ENCODE measurements around the gene MERTK. TPM values are rescaled to one million over a fixed set of nuclear protein-coding genes. Genes with fewer than 3 reads are reported as not detected.
"Not testable (repeated sequence)": the region's sequence is repeated elsewhere in the genome, so short reads cannot be mapped to it uniquely, and the experiment has no call there.

MERTK gene
- total and polyA plus RNA-seq, 2 donors from 2014 or later = 9.2 to 32.2 TPM

DNA sequence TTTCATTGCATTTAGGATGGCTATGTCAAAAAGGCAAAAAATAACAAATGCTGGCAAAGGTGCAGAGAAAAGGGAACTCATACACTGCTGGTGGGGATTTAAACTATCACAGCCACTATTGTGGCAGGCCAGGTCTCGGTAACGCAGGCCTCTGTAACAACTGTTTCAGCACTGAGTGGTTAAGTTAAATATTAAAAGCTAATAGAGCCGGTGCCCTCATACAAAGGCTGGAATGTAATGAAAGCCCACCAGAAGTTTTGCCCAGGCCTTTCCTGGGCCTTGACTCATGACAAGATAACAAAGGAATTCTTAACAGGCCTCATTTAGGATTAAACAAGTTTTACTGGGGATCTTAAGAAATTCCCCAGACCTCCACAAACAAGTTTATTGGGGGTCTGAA lies 10.7 kb downstream of the MERTK start:
- no peaks in the 10 kb centered on the region for H3K27me3 ChIP-seq (ENCODE audit: control insufficient read depth, insufficient read depth, low read length)
- DNase-seq (peak in 3 of 5 donors; percentile 31 to 57 (median 47)), FAIRE-seq (no peak)
- no peaks in the 10 kb centered on the region for H3K9me3 ChIP-seq (ENCODE audit: control insufficient read depth in 2 of 3, insufficient read depth in 1 of 3, low read length in 3 of 3)
- intact Hi-C loops (cut with DNase I) = no loop called here
- TF ChIP-seq, protein P1, sequence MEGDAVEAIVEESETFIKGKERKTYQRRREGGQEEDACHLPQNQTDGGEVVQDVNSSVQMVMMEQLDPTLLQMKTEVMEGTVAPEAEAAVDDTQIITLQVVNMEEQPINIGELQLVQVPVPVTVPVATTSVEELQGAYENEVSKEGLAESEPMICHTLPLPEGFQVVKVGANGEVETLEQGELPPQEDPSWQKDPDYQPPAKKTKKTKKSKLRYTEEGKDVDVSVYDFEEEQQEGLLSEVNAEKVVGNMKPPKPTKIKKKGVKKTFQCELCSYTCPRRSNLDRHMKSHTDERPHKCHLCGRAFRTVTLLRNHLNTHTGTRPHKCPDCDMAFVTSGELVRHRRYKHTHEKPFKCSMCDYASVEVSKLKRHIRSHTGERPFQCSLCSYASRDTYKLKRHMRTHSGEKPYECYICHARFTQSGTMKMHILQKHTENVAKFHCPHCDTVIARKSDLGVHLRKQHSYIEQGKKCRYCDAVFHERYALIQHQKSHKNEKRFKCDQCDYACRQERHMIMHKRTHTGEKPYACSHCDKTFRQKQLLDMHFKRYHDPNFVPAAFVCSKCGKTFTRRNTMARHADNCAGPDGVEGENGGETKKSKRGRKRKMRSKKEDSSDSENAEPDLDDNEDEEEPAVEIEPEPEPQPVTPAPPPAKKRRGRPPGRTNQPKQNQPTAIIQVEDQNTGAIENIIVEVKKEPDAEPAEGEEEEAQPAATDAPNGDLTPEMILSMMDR (IDR thresholded peaks at IDR 0.05; ENCODE audit: borderline replicate concordance, extremely low read depth, insufficient read depth) = no peak
- H3K27ac ChIP-seq (ENCODE audit: low read depth in 2 of 2, low read length in 2 of 2) = peak overlapping the region in 1 of 2 donors; percentile 11
- peaks cover 17 to 49% (median 36%) of the 10 kb centered on the region in 3 donors for H3K4me1 ChIP-seq (ENCODE audit: control insufficient read depth in 2 of 3, insufficient read depth in 2 of 3, low read depth in 1 of 3, low read length in 3 of 3)
- H3K36me3 ChIP-seq (ENCODE audit: control insufficient read depth in 2 of 3, insufficient read depth in 3 of 3, low read length in 3 of 3) = no peaks in the 10 kb centered on the region
- no peak overlapping the region for H3K4me3 ChIP-seq (ENCODE audit: low read length in 3 of 3)
- H3K9ac ChIP-seq (ENCODE audit: low read length in 3 of 3) = no peak overlapping the region

DNA sequence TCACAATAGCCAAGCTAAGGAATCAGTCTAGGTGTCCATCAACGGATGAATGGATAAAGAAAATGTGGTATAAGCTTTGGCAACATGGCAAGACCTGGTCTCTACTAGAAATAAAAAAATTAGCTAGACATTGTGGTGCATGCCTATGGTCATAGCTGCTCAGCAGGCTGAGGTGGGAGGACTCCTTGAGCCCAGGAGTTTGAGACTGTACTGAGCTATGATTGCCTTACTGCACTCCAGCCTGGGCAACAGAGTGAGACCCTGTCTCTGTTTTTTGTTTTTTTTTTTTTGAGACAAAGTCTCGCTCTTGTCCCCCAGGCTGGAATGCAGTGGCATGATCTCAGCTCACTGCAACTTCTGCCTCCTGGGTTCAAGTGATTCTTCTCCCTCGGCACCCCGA lies 11.6 kb downstream of the MERTK start:
- Histone ChIP-seq H3K4me1 (ENCODE audit: control insufficient read depth in 2 of 3, insufficient read depth in 2 of 3, low read depth in 1 of 3, low read length in 3 of 3) (peaks cover 17 to 43% (median 31%) of the 10 kb centered on the region in 3 donors), H3K27ac (ENCODE audit: low read depth in 2 of 2, low read length in 2 of 2) (peak overlapping the region in 1 of 2 donors; percentile 9)
- H3K4me3 ChIP-seq (ENCODE audit: low read length in 3 of 3); FAIRE-seq; intact Hi-C loops (cut with DNase I); DNase-seq; H3K9ac ChIP-seq (ENCODE audit: low read length in 3 of 3); H3K9me3 ChIP-seq (ENCODE audit: control insufficient read depth in 2 of 3, insufficient read depth in 1 of 3, low read length in 3 of 3); H3K36me3 ChIP-seq (ENCODE audit: control insufficient read depth in 2 of 3, insufficient read depth in 3 of 3, low read length in 3 of 3); H3K27me3 ChIP-seq (ENCODE audit: control insufficient read depth, insufficient read depth, low read length): not testable (repeated sequence)

DNA sequence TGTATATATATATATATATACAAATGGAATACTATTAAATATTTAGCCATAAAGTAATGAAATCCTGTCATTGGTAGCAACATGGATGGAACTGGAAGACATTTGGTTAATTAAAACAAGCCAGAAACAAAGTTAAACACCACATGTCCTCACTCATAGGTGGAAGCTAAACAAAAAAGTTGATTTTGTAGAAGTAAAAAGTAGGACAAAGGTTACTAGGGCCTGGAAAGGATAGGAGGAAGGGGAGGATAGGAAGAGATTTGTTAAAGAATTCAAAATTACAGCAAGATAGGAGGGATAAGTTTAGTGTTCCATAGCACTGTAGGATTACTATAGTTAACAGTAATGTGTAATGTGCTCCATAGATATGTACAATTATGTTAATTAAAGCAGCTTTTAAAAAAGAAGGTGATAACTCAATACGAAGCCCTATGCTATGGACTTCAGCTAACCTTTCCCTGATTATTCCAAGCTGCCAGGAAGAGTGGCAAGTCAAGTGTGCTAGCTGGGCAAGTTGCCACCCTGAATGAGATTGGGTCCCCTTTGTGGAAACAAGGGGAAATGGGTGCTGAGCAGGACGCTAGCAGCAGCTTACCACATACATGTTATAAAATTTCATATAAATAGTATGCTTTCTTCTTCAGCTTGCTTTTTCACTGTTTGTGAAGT lies 12.3 kb downstream of the MERTK start:
- H3K9ac ChIP-seq (ENCODE audit: low read length in 3 of 3) = no peak overlapping the region
- no peak overlapping the region for H3K4me3 ChIP-seq (ENCODE audit: low read length in 3 of 3)
- H3K9me3 ChIP-seq (ENCODE audit: control insufficient read depth in 2 of 3, insufficient read depth in 1 of 3, low read length in 3 of 3) = no peaks in the 10 kb centered on the region
- no peaks in the 10 kb centered on the region for H3K27me3 ChIP-seq (ENCODE audit: control insufficient read depth, insufficient read depth, low read length)
- no peaks in the 10 kb centered on the region for H3K36me3 ChIP-seq (ENCODE audit: control insufficient read depth in 2 of 3, insufficient read depth in 3 of 3, low read length in 3 of 3)
- DNase-seq = no peak
- intact Hi-C loops (cut with DNase I) = no loop called here
- peaks cover 15 to 38% (median 25%) of the 10 kb centered on the region in 3 donors for H3K4me1 ChIP-seq (ENCODE audit: control insufficient read depth in 2 of 3, insufficient read depth in 2 of 3, low read depth in 1 of 3, low read length in 3 of 3)
- FAIRE-seq = no peak
- TF ChIP-seq, protein P1 (IDR thresholded peaks at IDR 0.05; ENCODE audit: borderline replicate concordance, extremely low read depth, insufficient read depth) = no peak
- H3K27ac ChIP-seq (ENCODE audit: low read depth in 2 of 2, low read length in 2 of 2) = peak overlapping the region in 1 of 2 donors; percentile 29

DNA sequence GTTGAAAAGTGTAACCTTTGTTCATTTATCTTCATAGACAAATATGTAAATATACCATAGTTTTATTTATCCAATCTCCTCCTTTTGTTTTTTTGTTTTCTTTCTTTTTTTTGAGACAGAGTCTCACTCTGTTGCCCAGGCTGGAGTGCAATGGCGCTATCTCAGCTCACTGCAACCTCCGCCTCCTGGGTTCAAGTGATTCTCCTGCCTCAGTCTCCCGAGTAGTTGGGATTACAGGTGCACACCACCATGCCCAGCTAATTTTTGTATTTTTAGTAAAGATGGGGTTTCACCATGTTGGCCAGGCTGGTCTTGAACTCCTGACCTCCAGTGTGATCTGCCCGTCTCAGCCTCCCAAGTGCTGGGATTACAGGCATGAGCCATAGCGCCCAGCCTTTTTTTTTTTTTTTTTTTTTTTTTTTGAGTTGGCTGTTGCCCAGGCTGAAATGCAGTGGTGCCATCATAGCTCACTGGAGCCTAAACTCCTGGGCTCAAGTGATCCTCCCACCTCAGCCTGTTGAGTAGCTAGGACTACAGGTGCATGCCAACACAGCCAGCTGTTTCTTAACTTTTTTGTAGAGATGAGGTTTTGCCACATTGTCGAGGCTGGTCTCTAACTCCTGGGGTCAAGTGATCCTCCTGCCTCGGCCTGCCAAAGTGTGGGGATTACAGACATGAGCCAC lies 13.0 kb downstream of the MERTK start:
- H3K4me3 ChIP-seq (ENCODE audit: low read length in 3 of 3); H3K27ac ChIP-seq (ENCODE audit: low read depth in 2 of 2, low read length in 2 of 2); FAIRE-seq; H3K36me3 ChIP-seq (ENCODE audit: control insufficient read depth in 2 of 3, insufficient read depth in 3 of 3, low read length in 3 of 3); intact Hi-C loops (cut with DNase I); H3K9ac ChIP-seq (ENCODE audit: low read length in 3 of 3); H3K9me3 ChIP-seq (ENCODE audit: control insufficient read depth in 2 of 3, insufficient read depth in 1 of 3, low read length in 3 of 3); H3K27me3 ChIP-seq (ENCODE audit: control insufficient read depth, insufficient read depth, low read length); DNase-seq: not testable (repeated sequence)
- H3K4me1 ChIP-seq (ENCODE audit: control insufficient read depth in 2 of 3, insufficient read depth in 2 of 3, low read depth in 1 of 3, low read length in 3 of 3) = peaks cover 10 to 34% (median 18%) of the 10 kb centered on the region in 3 donors

All from kidney (tissue), 14 donors.